Fibroblast of skin of scalp (primary cell): ENCODE data around the gene EPHA8.

Experiments
- DNase-seq: peaks from one replicate; pipeline ENCODE4 v3.0.0-alpha.2; 2013

Gene EPHA8

GRCh38 chr1:22595108-22595507 is 31.8 kb downstream of the EPHA8 start:
- DNase-seq: no peak

- no peak for DNase-seq
Measured at GRCh38 chr1:22597301-22597965, 34.1 kb downstream of the EPHA8 start.

- no peak for DNase-seq
Measured at GRCh38 chr1:22597996-22598395, 34.7 kb downstream of the EPHA8 start.

DNA sequence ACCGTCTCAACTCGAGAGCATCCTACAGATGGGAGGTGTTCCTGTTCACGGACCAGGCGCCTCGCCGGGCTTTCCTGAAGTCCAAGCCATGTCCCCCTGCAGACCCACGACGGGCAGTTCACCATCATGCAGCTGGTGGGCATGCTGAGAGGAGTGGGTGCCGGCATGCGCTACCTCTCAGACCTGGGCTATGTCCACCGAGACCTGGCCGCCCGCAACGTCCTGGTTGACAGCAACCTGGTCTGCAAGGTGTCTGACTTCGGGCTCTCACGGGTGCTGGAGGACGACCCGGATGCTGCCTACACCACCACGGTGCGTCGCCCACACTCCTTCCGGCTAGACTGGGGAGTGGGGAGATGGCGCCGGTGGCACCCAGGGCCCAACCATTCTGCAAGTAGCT is 35.4 kb downstream of the EPHA8 start:
- DNase-seq: no peak

GRCh38 chr1:22600071-22600816 is 37.0 kb downstream of the EPHA8 start:
- no peak for DNase-seq

DNA sequence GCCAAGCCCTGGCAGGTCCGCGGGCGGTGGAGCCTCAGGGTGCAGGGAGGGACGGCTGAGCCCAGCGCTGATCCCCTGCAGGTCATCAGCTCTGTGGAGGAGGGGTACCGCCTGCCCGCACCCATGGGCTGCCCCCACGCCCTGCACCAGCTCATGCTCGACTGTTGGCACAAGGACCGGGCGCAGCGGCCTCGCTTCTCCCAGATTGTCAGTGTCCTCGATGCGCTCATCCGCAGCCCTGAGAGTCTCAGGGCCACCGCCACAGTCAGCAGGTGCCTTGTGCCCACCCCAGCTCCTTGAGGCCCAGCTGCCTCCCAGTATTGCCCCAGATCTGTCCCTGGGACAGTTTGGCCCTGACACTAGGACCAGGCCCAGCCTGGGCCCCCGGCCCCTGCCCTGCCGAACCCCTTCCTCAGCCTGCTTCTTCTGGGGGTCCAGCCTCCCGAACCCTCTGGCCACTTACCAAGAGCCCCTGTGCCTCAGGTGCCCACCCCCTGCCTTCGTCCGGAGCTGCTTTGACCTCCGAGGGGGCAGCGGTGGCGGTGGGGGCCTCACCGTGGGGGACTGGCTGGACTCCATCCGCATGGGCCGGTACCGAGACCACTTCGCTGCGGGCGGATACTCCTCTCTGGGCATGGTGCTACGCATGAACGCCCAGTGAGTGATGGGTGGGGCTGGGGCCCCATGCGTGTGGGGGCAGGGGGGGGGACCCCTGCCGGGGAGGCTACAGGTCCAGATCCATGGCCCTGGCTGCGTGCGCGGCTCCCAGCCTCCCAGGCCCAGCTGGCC is 37.7 kb downstream of the EPHA8 start:
- DNase-seq: no peak

DNA sequence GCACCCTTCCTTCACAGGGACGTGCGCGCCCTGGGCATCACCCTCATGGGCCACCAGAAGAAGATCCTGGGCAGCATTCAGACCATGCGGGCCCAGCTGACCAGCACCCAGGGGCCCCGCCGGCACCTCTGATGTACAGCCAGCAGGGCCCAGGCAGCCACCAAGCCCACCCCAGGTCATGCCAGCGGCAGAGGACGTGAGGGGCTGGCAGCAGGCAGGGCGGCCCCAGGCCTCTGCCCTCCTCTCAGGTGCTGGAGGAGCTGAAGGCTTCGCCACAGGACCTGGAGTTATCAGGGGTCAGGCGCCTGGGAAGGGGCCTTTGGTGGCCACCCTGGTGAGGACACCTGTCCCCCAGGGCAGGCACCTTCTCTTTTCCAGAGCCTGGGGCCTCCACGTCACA is 38.3 kb downstream of the EPHA8 start:
- DNase-seq: no peak

GRCh38 chr1:22602060-22602740 is 38.9 kb downstream of the EPHA8 start:
- DNase-seq: no peak

DNA sequence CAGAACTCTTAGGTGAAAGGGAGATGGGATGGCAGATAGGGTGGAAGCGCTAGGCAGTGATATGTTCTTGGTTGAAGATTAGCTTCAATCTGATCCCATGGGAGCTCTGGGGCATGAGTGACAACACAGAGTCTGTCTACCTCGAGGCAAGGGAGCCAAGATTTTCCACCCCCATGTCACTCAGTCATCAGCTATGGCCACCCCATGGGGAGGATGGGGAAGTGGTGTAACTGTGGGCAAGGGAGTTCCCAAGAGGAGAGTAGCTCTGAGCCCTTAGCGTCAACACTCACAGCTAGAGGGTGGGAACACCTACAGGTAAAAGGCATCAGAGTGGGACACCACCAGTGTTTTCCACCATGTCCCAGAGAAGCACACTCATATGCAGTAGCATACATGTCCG is 42.9 kb downstream of the EPHA8 start:
- no peak for DNase-seq

DNA sequence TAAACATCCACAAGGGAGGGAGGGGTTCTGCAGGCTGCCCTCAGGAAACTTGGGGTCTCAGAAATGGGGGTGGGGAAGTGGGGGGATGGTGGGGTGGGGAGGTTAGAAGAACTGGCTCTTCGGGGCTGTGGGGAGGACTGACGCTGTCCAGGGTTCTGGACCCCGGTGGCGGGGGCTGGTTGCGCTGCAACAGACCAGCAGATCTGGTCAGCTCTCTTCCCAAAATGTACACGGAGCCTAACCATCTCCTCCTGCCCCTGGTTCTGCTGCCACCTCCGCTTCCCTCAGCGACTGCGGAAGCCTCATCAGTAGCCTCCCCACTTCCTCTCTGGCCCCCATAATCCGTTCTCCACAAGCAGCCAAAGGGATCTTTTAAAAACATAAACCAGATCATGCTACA is 43.9 kb downstream of the EPHA8 start:
- DNase-seq: no peak

DNA sequence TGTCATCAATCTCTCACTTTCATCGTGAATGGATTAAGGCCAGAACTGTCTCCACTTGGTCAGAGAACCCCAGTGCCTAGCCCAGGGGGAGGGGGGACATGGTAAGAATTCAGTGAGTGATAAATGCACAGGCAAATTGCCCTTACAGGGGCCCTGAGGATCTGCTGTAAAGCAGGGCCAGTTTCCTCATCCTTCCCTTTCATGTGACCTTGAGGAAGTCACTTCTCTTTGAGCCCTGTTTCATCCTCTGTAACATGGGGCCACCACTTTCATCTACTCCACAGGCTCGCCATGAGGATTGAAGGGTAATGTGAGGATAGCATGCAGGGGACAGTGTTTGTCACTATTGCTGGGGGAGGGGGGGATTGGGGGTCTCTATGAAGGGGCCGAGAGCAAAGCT is 45.1 kb downstream of the EPHA8 start:
- DNase-seq: no peak

DNA sequence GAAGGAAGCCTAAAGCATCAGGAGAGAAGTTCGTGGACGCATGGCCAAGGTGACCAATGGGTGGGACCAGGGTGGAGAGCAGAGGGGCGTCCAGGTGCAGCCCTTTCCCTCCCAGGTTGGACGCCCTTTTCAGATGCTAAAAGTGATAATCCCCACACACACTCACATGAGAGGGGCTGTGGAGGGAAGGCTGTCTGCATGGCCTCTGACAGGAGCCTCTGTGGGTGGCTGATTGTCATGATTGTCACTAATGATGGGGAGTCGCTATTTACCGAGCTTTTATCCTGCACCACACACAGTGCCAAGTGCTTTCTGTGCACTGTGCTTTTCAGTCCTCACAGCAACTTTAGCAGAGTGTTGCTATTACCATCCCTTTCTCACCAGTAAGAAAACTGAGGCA is 46.0 kb downstream of the EPHA8 start:
- no peak for DNase-seq

- DNase-seq: peak; percentile 61
Measured at GRCh38 chr1:22611530-22611947, 48.2 kb downstream of the EPHA8 start.

DNA sequence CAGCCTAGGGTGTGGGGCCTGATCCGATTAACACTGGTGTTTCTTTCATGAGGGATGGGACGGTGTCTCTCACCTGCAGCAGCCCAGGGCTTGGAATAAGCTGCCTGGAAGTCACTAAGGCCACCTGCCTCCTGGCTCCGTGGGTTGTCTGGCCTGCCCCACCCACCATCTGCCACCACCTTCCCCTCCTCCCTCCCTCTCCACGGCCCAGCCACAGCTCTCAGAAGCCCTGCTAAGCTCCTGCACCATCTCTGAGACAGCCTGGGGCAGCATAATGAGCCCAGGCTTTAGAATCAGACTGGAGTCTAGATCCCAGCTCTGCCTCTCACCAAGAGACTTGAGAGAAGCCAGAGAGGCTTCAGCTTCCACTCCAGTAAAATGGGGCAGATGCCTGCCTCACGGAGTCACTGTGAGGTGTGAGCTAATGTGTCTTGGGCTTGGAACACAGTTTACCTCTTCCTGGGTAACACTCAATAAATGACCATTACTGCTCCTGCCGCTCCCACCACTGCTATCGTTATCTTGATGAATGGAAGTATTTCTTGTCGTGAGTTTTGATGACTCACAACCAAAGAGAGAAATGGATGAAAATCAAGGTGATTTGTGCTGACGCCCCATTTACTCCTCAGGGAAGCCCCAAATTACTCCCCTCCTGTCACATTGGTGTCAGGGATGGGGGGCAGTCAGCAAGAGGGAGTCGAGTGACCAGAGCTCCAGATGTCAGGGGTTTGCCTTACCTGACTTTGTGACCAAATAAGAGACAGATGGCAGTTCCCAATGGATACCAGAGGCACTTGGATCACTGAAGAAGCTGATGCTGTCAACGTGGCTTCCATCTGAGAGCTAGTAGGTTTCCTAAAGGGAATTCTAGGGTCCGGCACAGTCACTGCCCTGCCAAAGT is 49.6 kb downstream of the EPHA8 start:
- DNase-seq: no peak

- no peak for DNase-seq
Measured at GRCh38 chr1:22613572-22613918, 50.3 kb downstream of the EPHA8 start.

DNA sequence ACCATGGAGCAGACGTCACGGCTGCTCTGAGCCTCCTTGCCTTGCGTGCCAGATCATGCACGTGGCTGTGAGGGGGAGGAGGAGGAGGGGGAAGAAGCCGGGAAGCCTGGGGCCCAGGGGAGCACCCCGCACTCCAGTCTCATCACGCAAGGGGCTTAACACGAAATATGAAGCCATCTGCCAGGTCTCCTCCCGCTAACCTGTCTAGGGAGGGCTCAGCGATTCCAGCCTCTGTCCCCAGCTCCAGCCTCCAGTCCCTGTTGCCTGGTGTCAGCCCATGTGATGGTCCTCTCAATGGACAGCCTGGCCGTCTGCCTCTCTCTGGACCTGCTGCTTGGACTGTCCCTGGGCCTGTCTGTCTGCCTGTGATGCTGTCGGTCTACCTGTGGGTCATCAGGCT is 50.7 kb downstream of the EPHA8 start:
- DNase-seq: no peak

GRCh38 chr1:22615886-22616285 is 52.6 kb downstream of the EPHA8 start:
- no peak for DNase-seq

DNA sequence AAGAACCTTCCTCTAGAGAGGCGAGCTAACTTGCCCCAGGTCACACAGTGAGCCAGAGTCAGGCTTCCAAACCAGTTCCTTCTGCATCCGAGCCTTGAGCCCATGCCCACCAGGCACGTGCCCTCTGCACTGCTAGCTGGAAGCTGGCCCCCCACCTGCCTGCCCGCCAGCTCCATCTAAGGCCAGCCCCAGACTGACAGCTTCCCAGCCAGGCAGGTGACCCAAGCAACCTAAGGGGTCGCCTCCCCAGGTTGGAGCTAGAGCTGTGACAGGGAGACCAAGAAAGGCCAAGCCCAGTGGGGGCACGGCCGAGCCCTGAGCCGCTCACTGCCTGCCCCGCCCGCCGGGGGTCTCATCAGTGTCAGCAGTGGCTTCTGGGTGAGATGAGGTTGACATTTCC is 53.3 kb downstream of the EPHA8 start:
- no peak for DNase-seq

- DNase-seq: no peak
Measured at GRCh38 chr1:22618056-22618455, 54.8 kb downstream of the EPHA8 start.

DNA sequence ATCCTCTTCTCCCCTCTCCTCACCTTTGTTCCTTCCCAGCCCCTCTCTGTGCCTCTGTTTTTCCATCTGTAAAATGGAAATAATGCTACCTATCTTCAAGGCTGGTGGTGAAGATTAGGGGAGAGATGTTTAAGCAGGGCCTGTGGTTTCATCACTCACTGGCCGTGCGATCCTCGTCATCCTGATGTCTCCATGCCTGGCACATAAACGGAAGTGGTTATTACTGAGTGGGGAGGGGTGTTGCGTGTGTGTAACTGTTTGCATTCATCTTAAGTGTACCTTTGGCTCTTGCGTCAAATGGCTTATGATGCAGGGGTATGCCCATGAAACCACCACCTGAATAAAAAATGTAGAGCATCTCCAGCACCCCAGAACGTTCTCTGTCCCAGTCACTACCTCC is 56.0 kb downstream of the EPHA8 start:
- DNase-seq: no peak

- no peak for DNase-seq
Measured at GRCh38 chr1:22619798-22620197, 56.5 kb downstream of the EPHA8 start.

GRCh38 chr1:22621761-22622160 is 58.5 kb downstream of the EPHA8 start:
- DNase-seq: no peak
